ENCODE results near the gene FBXL7.

The FBXL7 gene

GRCh38 chr5:15566306-15566705, 66.3 kb downstream of the FBXL7 start:
- Histone ChIP-seq H3K27ac (ENCODE audit: low read depth, low read length) (no peak overlapping the region), H3K36me3 (ENCODE audit: control insufficient read depth, low read length) (no peaks in the 10 kb centered on the region), H3K27me3 (ENCODE audit: control insufficient read depth, low read length) (no peaks in the 10 kb centered on the region), H4K20me1 (ENCODE audit: control insufficient read depth, insufficient read depth, low read depth, low read length) (no peaks in the 10 kb centered on the region), H3K4me3 (ENCODE audit: low read length) (no peak overlapping the region), H3K9me2 (replicated peaks; ENCODE audit: control insufficient read depth, low read length) (no peaks in the 10 kb centered on the region), H3K9me3 (ENCODE audit: control insufficient read depth, insufficient read depth, low read length) (no peaks in the 10 kb centered on the region), H3K4me2 (ENCODE audit: low read length) (no peak overlapping the region), H3K4me1 (ENCODE audit: control insufficient read depth, low read length) (no peaks in the 10 kb centered on the region), H3F3A (ENCODE audit: control insufficient read depth, insufficient read depth) (no peaks in the 10 kb centered on the region), H3K79me2 (ENCODE audit: control insufficient read depth, low read length) (no peaks in the 10 kb centered on the region)
- TF ChIP-seq, protein P1, sequence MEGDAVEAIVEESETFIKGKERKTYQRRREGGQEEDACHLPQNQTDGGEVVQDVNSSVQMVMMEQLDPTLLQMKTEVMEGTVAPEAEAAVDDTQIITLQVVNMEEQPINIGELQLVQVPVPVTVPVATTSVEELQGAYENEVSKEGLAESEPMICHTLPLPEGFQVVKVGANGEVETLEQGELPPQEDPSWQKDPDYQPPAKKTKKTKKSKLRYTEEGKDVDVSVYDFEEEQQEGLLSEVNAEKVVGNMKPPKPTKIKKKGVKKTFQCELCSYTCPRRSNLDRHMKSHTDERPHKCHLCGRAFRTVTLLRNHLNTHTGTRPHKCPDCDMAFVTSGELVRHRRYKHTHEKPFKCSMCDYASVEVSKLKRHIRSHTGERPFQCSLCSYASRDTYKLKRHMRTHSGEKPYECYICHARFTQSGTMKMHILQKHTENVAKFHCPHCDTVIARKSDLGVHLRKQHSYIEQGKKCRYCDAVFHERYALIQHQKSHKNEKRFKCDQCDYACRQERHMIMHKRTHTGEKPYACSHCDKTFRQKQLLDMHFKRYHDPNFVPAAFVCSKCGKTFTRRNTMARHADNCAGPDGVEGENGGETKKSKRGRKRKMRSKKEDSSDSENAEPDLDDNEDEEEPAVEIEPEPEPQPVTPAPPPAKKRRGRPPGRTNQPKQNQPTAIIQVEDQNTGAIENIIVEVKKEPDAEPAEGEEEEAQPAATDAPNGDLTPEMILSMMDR (IDR thresholded peaks at IDR 0.05; ENCODE audit: low read depth, low read length, poor library complexity, severe bottlenecking): no peak
- TF ChIP-seq EZH2phosphoT487 (IDR thresholded peaks at IDR 0.05; ENCODE audit: borderline replicate concordance, low read length): no peak

- Histone ChIP-seq H3K9me2 (replicated peaks; ENCODE audit: control insufficient read depth, low read length) (no peaks in the 10 kb centered on the region), H3K27ac (ENCODE audit: low read depth, low read length) (no peak overlapping the region), H3K36me3 (ENCODE audit: control insufficient read depth, low read length) (no peaks in the 10 kb centered on the region), H3K27me3 (ENCODE audit: control insufficient read depth, low read length) (no peaks in the 10 kb centered on the region), H3K79me2 (ENCODE audit: control insufficient read depth, low read length) (no peaks in the 10 kb centered on the region), H3K9me3 (ENCODE audit: control insufficient read depth, insufficient read depth, low read length) (no peaks in the 10 kb centered on the region), H3F3A (ENCODE audit: control insufficient read depth, insufficient read depth) (no peaks in the 10 kb centered on the region), H3K4me2 (ENCODE audit: low read length) (no peak overlapping the region), H3K4me1 (ENCODE audit: control insufficient read depth, low read length) (no peaks in the 10 kb centered on the region), H4K20me1 (ENCODE audit: control insufficient read depth, insufficient read depth, low read depth, low read length) (no peaks in the 10 kb centered on the region), H3K4me3 (ENCODE audit: low read length) (no peak overlapping the region)
- TF ChIP-seq, protein P1 (IDR thresholded peaks at IDR 0.05; ENCODE audit: low read depth, low read length, poor library complexity, severe bottlenecking): no peak
- no peak for TF ChIP-seq EZH2phosphoT487 (IDR thresholded peaks at IDR 0.05; ENCODE audit: borderline replicate concordance, low read length)
Observed at GRCh38 chr5:15566789-15567188, 66.8 kb downstream of the FBXL7 start.

DNA sequence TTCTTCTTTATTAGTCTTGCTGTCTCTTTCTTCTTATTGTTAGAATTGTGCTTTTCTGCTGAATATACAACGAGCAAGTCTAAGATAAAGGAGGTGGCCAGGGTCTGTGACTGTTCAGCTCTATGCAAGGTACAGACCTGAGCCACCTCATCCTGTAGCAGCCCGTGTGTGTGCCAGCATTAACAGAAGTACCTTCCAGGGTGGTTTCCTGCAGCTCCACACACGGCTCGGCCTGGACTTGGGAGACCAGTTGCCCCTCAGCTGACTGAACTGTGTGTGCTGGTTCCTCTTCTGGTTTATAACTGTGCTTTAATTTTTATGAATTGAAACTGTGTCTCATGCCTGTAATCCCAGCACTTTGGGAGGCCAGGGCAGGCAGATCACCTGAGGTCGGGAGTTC, 70.5 kb downstream of the FBXL7 start:
- H3K9me2 ChIP-seq (replicated peaks; ENCODE audit: control insufficient read depth, low read length): no peaks in the 10 kb centered on the region
- H3K27me3 ChIP-seq (ENCODE audit: control insufficient read depth, low read length): no peaks in the 10 kb centered on the region
- no peaks in the 10 kb centered on the region for H3F3A ChIP-seq (ENCODE audit: control insufficient read depth, insufficient read depth)
- no peak overlapping the region for H3K4me3 ChIP-seq (ENCODE audit: low read length)
- no peaks in the 10 kb centered on the region for H4K20me1 ChIP-seq (ENCODE audit: control insufficient read depth, insufficient read depth, low read depth, low read length)
- H3K79me2 ChIP-seq (ENCODE audit: control insufficient read depth, low read length): no peaks in the 10 kb centered on the region
- no peak for TF ChIP-seq EZH2phosphoT487 (IDR thresholded peaks at IDR 0.05; ENCODE audit: borderline replicate concordance, low read length)
- H3K36me3 ChIP-seq (ENCODE audit: control insufficient read depth, low read length): no peaks in the 10 kb centered on the region
- no peak overlapping the region for H3K27ac ChIP-seq (ENCODE audit: low read depth, low read length)
- H3K9me3 ChIP-seq (ENCODE audit: control insufficient read depth, insufficient read depth, low read length): no peaks in the 10 kb centered on the region
- no peaks in the 10 kb centered on the region for H3K4me1 ChIP-seq (ENCODE audit: control insufficient read depth, low read length)
- H3K4me2 ChIP-seq (ENCODE audit: low read length): no peak overlapping the region

DNA sequence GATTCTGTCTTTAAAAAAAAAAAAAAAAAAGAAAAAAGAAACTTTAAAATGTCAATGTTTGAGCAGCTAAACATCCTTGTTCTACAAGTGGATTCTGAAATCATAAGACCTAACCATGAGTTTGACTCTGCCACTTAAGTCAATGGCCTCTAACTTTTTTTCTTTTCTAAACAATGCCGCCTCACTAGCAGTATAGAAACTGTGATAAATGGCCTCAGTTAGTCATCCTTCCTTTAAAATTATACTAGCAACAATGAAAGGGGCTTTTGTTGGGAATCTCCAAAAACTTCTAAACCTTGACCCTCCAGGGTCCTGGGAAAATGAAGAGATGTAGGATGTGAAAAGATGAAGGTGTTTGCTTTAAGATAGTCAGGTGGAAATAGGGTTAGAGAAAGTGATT, 71.1 kb downstream of the FBXL7 start:
- H3K9me3 ChIP-seq (ENCODE audit: control insufficient read depth, insufficient read depth, low read length): no peaks in the 10 kb centered on the region
- H3K4me1 ChIP-seq (ENCODE audit: control insufficient read depth, low read length): no peaks in the 10 kb centered on the region
- H3K27ac ChIP-seq (ENCODE audit: low read depth, low read length): no peak overlapping the region
- no peaks in the 10 kb centered on the region for H3K36me3 ChIP-seq (ENCODE audit: control insufficient read depth, low read length)
- no peaks in the 10 kb centered on the region for H3K79me2 ChIP-seq (ENCODE audit: control insufficient read depth, low read length)
- TF ChIP-seq, protein P1 (IDR thresholded peaks at IDR 0.05; ENCODE audit: low read depth, low read length, poor library complexity, severe bottlenecking): no peak
- no peak for TF ChIP-seq EZH2phosphoT487 (IDR thresholded peaks at IDR 0.05; ENCODE audit: borderline replicate concordance, low read length)
- no peak overlapping the region for H3K4me2 ChIP-seq (ENCODE audit: low read length)
- H4K20me1 ChIP-seq (ENCODE audit: control insufficient read depth, insufficient read depth, low read depth, low read length): no peaks in the 10 kb centered on the region
- no peaks in the 10 kb centered on the region for H3K9me2 ChIP-seq (replicated peaks; ENCODE audit: control insufficient read depth, low read length)
- H3K4me3 ChIP-seq (ENCODE audit: low read length): no peak overlapping the region
- H3K27me3 ChIP-seq (ENCODE audit: control insufficient read depth, low read length): no peaks in the 10 kb centered on the region
- H3F3A ChIP-seq (ENCODE audit: control insufficient read depth, insufficient read depth): no peaks in the 10 kb centered on the region
